WTC11 (cell line): ENCODE data around the gene ICAM1. TPM values are rescaled to one million over a fixed set of nuclear protein-coding genes. Genes with fewer than 3 reads are reported as not detected.

ENCODE experiments used
- ATAC-seq: fragments of 200-7000 bp; cut with Tn5 transposase; 2 replicates; pipeline ENCODE4 v1.10.0; 2021; ENCODE audit warnings: mild to moderate bottlenecking, moderate library complexity
- CTCF ChIA-PET: fragments of 300-600 bp; sonication (Branson Sonifier 250); formaldehyde crosslinking; loops from one replicate; lab custom pipeline; 2021; ENCODE audit warnings: antibody characterized with exemption; lab: Charles Lee
- POLR2A ChIA-PET: fragments of 350-600 bp; sonication (Branson Sonifier 250); formaldehyde crosslinking; loops from one replicate; lab custom pipeline; 2021; ENCODE audit warnings: antibody characterized with exemption; lab: Charles Lee
- DNase-seq: peaks from one replicate; pipeline ENCODE4 v3.0.0; 2021; ENCODE audit warnings: low spot score
- H3K27ac Mint-ChIP-seq: 2 replicates; pipeline ENCODE4 v1.8.0; 2021; ENCODE audit warnings: mixed read lengths
- H3K27me3 Mint-ChIP-seq: 2 replicates; pipeline ENCODE4 v1.8.0; 2021; ENCODE audit warnings: low read depth, mild to moderate bottlenecking, moderate library complexity, mixed read lengths
- H3K36me3 Mint-ChIP-seq: 2 replicates; pipeline ENCODE4 v1.8.0; 2021; ENCODE audit warnings: mixed read lengths
- H3K4me1 Mint-ChIP-seq: 2 replicates; pipeline ENCODE4 v1.8.0; 2022; ENCODE audit warnings: mixed read lengths
- H3K4me3 Mint-ChIP-seq: 2 replicates; pipeline ENCODE4 v1.8.0; 2021; ENCODE audit warnings: mild to moderate bottlenecking, moderate library complexity, mixed read lengths
- H3K9me3 Mint-ChIP-seq: 2 replicates; pipeline ENCODE4 v1.8.0; 2021; ENCODE audit warnings: mixed read lengths
- EMX1 ChIP-seq: fragments of 250-450 bp; sonication (Bioruptor Pico); IDR thresholded peaks from 2 replicates; pipeline ENCODE4 v1.8.0; 2021; ENCODE audit warnings: mild to moderate bottlenecking
- FOXK1 ChIP-seq: sonication (generic); formaldehyde crosslinking; IDR thresholded peaks from 2 replicates; pipeline ENCODE4 v1.8.0; 2022; ENCODE audit warnings: mild to moderate bottlenecking, moderate library complexity, missing genetic modification reagents
- GABPB1 ChIP-seq: sonication (generic); formaldehyde crosslinking; IDR thresholded peaks from 2 replicates; pipeline ENCODE4 v1.8.1; 2023; ENCODE audit warnings: mild to moderate bottlenecking, missing genetic modification reagents
- NFE2L1 ChIP-seq: sonication (generic); formaldehyde crosslinking; IDR thresholded peaks from 2 replicates; pipeline ENCODE4 v1.8.1; 2023; ENCODE audit warnings: missing genetic modification reagents
- NFYB ChIP-seq: sonication (generic); formaldehyde crosslinking; conservative IDR thresholded peaks from 2 replicates; pipeline ENCODE4 v1.8.0; 2022; ENCODE audit warnings: low read depth, missing genetic modification reagents
- PRRX2 ChIP-seq: fragments of 250-450 bp; sonication (Bioruptor Pico); IDR thresholded peaks from 2 replicates; pipeline ENCODE4 v1.8.0; 2021; ENCODE audit warnings: mild to moderate bottlenecking
- RELA ChIP-seq: sonication (generic); formaldehyde crosslinking; IDR thresholded peaks from 2 replicates; pipeline ENCODE4 v1.8.1; 2022; ENCODE audit warnings: missing genetic modification reagents, mild to moderate bottlenecking, borderline replicate concordance
- SOX15 ChIP-seq: fragments of 250-450 bp; sonication (Bioruptor Pico); IDR thresholded peaks from 2 replicates; pipeline ENCODE4 v1.9.0; 2021; ENCODE audit warnings: mild to moderate bottlenecking
- TCF7 ChIP-seq: sonication (generic); formaldehyde crosslinking; IDR thresholded peaks from 2 replicates; pipeline ENCODE4 v1.8.0; 2022; ENCODE audit warnings: mild to moderate bottlenecking, low read depth, missing genetic modification reagents, moderate library complexity
- ZBTB21 ChIP-seq: sonication (generic); formaldehyde crosslinking; IDR thresholded peaks from 2 replicates; pipeline ENCODE4 v1.8.1; 2023; ENCODE audit warnings: mild to moderate bottlenecking, missing genetic modification reagents, borderline replicate concordance
- ZNF138 ChIP-seq: sonication (generic); formaldehyde crosslinking; conservative IDR thresholded peaks from 2 replicates; pipeline ENCODE4 v1.8.1; 2022; ENCODE audit warnings: mild to moderate bottlenecking, moderate library complexity, missing genetic modification reagents
- ZNF232 ChIP-seq: sonication (generic); formaldehyde crosslinking; IDR thresholded peaks from 2 replicates; pipeline ENCODE4 v1.8.0; 2022; ENCODE audit warnings: mild to moderate bottlenecking, missing genetic modification reagents
- ZNF263 ChIP-seq: sonication (generic); formaldehyde crosslinking; IDR thresholded peaks from 2 replicates; pipeline ENCODE4 v1.8.1; 2022; ENCODE audit warnings: low read depth, mild to moderate bottlenecking, moderate library complexity, missing genetic modification reagents
- total RNA-seq: library from RNA; stranded (reverse); gene quantifications from 3 replicates; pipeline ENCODE4 v1.2.3, GENCODE V29; 2021
- TF ChIP-seq, protein P1 (sequence below): sonication (generic); formaldehyde crosslinking; conservative IDR thresholded peaks from 2 replicates; pipeline ENCODE4 v1.8.1; 2023; ENCODE audit warnings: mild to moderate bottlenecking, low read depth, missing genetic modification reagents, moderate library complexity
- TF ChIP-seq, protein P2 (sequence below): sonication (generic); formaldehyde crosslinking; IDR thresholded peaks from 2 replicates; pipeline ENCODE4 v1.8.0; 2022; ENCODE audit warnings: missing genetic modification reagents
- TF ChIP-seq, protein P3 (sequence below): sonication (generic); formaldehyde crosslinking; IDR thresholded peaks from 2 replicates; pipeline ENCODE4 v1.8.0; 2022; ENCODE audit warnings: mild to moderate bottlenecking, missing genetic modification reagents
- TF ChIP-seq, protein P4 (sequence below): fragments of 250-450 bp; sonication (Bioruptor Pico); IDR thresholded peaks from 2 replicates; pipeline ENCODE4 v1.9.0; 2021; ENCODE audit warnings: mild to moderate bottlenecking
- TF ChIP-seq, protein P5 (sequence below): sonication (generic); formaldehyde crosslinking; IDR thresholded peaks from 2 replicates; pipeline ENCODE4 v1.8.0; 2023; ENCODE audit warnings: missing genetic modification reagents, mild to moderate bottlenecking, borderline replicate concordance
- TF ChIP-seq, protein P6 (sequence below): sonication (generic); formaldehyde crosslinking; IDR thresholded peaks from 2 replicates; pipeline ENCODE4 v1.8.1; 2022; ENCODE audit warnings: low read depth, missing genetic modification reagents, borderline replicate concordance
- TF ChIP-seq, protein P7 (sequence below): sonication (generic); formaldehyde crosslinking; IDR thresholded peaks from 2 replicates; pipeline ENCODE4 v1.8.1; 2023; ENCODE audit warnings: mild to moderate bottlenecking, missing genetic modification reagents

ICAM1 gene
- total RNA-seq, 1 experiment from 2014 or later = 3.8 TPM

DNA sequence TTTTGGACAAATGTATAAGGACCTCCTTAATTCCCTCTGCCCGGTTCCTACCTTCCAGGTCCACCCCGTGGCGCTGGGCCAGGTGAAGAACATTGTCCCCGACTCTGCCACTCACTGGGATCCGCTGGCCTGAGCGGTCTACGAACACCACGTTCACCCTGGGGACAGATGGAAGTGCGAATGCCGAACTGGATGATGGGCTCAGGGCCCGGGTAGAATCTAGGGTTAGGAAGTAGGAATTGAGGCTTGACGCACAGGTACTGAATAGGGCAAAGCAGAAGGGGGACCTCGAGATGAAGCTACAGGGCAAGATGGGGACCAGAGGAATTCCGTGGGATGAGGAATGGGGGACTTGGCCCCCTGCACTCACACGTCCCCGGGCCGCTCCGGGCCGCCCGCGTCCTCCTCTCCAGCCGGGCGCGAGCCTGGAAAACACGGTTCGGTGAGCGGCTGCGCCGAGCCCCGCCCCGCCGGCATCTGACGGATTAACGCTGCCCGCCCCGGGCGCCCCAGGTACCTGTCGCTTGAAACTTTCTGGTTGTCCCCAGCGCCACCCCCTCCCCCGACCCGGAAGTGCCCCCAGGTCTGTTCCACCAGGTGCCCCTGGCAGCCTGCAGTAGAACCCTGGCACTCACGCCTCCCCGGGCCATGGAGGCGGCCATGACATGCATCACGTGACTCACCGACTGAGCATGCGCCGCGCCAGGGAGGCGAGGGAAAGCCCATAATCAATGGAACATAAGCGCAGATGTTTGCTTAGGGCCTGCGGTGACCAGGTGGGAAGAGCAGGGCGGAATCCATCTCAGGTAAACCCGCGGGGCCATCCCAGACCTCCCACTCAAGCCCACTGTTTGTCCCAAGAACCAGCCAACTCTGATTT lies 44.7 kb downstream of the ICAM1 start, which contains the start of gene FDX2:
Gene FDX2 (minus strand): TSS at position 681 of the 880 bp plus-strand sequence. CDS start 19 bp downstream, at position 662.
- Mint-ChIP-seq H3K27me3 (no peaks in the 10 kb centered on the region), H3K9me3 (no peaks in the 10 kb centered on the region), H3K36me3 (peaks cover 13% of the 10 kb centered on the region), H3K27ac (peak within 1 kb of the TSS; percentile 95), H3K4me1 (peaks cover 13% of the 10 kb centered on the region), H3K4me3 (peak within 1 kb of the TSS; percentile 92)
- peak; percentile 84 for ATAC-seq
- peak; percentile 92 for DNase-seq
- POLR2A ChIA-PET = no interaction called here
- CTCF ChIA-PET = interaction anchor here (1.3 to 2.8 kb wide), 5 partner anchors 19 to 75 kb away, joined by 3 to 11 read pairs (median 7); partner anchors contain the start of gene ICAM1
- TF ChIP-seq GABPB1 (CRISPR knock-in tag) = peak; percentile 12; the same call in 1 of the 2 replicates
- TF ChIP-seq, protein P1, sequence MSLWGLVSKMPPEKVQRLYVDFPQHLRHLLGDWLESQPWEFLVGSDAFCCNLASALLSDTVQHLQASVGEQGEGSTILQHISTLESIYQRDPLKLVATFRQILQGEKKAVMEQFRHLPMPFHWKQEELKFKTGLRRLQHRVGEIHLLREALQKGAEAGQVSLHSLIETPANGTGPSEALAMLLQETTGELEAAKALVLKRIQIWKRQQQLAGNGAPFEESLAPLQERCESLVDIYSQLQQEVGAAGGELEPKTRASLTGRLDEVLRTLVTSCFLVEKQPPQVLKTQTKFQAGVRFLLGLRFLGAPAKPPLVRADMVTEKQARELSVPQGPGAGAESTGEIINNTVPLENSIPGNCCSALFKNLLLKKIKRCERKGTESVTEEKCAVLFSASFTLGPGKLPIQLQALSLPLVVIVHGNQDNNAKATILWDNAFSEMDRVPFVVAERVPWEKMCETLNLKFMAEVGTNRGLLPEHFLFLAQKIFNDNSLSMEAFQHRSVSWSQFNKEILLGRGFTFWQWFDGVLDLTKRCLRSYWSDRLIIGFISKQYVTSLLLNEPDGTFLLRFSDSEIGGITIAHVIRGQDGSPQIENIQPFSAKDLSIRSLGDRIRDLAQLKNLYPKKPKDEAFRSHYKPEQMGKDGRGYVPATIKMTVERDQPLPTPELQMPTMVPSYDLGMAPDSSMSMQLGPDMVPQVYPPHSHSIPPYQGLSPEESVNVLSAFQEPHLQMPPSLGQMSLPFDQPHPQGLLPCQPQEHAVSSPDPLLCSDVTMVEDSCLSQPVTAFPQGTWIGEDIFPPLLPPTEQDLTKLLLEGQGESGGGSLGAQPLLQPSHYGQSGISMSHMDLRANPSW (CRISPR knock-in tag) = no peak
- no peak for TF ChIP-seq TCF7 (CRISPR knock-in tag)
- no peak for TF ChIP-seq ZNF138 (CRISPR knock-in tag)
- peak; percentile 62; the same call in 1 of the 2 replicates for TF ChIP-seq FOXK1 (CRISPR knock-in tag)
- TF ChIP-seq, protein P2, sequence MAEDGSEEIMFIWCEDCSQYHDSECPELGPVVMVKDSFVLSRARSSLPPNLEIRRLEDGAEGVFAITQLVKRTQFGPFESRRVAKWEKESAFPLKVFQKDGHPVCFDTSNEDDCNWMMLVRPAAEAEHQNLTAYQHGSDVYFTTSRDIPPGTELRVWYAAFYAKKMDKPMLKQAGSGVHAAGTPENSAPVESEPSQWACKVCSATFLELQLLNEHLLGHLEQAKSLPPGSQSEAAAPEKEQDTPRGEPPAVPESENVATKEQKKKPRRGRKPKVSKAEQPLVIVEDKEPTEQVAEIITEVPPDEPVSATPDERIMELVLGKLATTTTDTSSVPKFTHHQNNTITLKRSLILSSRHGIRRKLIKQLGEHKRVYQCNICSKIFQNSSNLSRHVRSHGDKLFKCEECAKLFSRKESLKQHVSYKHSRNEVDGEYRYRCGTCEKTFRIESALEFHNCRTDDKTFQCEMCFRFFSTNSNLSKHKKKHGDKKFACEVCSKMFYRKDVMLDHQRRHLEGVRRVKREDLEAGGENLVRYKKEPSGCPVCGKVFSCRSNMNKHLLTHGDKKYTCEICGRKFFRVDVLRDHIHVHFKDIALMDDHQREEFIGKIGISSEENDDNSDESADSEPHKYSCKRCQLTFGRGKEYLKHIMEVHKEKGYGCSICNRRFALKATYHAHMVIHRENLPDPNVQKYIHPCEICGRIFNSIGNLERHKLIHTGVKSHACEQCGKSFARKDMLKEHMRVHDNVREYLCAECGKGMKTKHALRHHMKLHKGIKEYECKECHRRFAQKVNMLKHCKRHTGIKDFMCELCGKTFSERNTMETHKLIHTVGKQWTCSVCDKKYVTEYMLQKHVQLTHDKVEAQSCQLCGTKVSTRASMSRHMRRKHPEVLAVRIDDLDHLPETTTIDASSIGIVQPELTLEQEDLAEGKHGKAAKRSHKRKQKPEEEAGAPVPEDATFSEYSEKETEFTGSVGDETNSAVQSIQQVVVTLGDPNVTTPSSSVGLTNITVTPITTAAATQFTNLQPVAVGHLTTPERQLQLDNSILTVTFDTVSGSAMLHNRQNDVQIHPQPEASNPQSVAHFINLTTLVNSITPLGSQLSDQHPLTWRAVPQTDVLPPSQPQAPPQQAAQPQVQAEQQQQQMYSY = no peak
- TF ChIP-seq ZNF232 (CRISPR knock-in tag) = no peak
- TF ChIP-seq, protein P3, sequence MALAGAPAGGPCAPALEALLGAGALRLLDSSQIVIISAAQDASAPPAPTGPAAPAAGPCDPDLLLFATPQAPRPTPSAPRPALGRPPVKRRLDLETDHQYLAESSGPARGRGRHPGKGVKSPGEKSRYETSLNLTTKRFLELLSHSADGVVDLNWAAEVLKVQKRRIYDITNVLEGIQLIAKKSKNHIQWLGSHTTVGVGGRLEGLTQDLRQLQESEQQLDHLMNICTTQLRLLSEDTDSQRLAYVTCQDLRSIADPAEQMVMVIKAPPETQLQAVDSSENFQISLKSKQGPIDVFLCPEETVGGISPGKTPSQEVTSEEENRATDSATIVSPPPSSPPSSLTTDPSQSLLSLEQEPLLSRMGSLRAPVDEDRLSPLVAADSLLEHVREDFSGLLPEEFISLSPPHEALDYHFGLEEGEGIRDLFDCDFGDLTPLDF (CRISPR knock-in tag) = no peak
- no peak for TF ChIP-seq NFE2L1 (CRISPR knock-in tag)
- TF ChIP-seq SOX15 = no peak
- TF ChIP-seq, protein P4, sequence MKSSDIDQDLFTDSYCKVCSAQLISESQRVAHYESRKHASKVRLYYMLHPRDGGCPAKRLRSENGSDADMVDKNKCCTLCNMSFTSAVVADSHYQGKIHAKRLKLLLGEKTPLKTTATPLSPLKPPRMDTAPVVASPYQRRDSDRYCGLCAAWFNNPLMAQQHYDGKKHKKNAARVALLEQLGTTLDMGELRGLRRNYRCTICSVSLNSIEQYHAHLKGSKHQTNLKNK (CRISPR knock-in tag) = no peak
- no peak for TF ChIP-seq ZBTB21 (CRISPR knock-in tag)
- TF ChIP-seq, protein P5, sequence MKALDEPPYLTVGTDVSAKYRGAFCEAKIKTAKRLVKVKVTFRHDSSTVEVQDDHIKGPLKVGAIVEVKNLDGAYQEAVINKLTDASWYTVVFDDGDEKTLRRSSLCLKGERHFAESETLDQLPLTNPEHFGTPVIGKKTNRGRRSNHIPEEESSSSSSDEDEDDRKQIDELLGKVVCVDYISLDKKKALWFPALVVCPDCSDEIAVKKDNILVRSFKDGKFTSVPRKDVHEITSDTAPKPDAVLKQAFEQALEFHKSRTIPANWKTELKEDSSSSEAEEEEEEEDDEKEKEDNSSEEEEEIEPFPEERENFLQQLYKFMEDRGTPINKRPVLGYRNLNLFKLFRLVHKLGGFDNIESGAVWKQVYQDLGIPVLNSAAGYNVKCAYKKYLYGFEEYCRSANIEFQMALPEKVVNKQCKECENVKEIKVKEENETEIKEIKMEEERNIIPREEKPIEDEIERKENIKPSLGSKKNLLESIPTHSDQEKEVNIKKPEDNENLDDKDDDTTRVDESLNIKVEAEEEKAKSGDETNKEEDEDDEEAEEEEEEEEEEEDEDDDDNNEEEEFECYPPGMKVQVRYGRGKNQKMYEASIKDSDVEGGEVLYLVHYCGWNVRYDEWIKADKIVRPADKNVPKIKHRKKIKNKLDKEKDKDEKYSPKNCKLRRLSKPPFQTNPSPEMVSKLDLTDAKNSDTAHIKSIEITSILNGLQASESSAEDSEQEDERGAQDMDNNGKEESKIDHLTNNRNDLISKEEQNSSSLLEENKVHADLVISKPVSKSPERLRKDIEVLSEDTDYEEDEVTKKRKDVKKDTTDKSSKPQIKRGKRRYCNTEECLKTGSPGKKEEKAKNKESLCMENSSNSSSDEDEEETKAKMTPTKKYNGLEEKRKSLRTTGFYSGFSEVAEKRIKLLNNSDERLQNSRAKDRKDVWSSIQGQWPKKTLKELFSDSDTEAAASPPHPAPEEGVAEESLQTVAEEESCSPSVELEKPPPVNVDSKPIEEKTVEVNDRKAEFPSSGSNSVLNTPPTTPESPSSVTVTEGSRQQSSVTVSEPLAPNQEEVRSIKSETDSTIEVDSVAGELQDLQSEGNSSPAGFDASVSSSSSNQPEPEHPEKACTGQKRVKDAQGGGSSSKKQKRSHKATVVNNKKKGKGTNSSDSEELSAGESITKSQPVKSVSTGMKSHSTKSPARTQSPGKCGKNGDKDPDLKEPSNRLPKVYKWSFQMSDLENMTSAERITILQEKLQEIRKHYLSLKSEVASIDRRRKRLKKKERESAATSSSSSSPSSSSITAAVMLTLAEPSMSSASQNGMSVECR (CRISPR knock-in tag) = 0 out of 2 replicates have a peak, but pooled peaks have one; percentile 25
- TF ChIP-seq RELA (CRISPR knock-in tag) = no peak
- TF ChIP-seq, protein P6, sequence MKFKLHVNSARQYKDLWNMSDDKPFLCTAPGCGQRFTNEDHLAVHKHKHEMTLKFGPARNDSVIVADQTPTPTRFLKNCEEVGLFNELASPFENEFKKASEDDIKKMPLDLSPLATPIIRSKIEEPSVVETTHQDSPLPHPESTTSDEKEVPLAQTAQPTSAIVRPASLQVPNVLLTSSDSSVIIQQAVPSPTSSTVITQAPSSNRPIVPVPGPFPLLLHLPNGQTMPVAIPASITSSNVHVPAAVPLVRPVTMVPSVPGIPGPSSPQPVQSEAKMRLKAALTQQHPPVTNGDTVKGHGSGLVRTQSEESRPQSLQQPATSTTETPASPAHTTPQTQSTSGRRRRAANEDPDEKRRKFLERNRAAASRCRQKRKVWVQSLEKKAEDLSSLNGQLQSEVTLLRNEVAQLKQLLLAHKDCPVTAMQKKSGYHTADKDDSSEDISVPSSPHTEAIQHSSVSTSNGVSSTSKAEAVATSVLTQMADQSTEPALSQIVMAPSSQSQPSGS (CRISPR knock-in tag) = no peak
- TF ChIP-seq NFYB (CRISPR knock-in tag) = no peak
- TF ChIP-seq, protein P7, sequence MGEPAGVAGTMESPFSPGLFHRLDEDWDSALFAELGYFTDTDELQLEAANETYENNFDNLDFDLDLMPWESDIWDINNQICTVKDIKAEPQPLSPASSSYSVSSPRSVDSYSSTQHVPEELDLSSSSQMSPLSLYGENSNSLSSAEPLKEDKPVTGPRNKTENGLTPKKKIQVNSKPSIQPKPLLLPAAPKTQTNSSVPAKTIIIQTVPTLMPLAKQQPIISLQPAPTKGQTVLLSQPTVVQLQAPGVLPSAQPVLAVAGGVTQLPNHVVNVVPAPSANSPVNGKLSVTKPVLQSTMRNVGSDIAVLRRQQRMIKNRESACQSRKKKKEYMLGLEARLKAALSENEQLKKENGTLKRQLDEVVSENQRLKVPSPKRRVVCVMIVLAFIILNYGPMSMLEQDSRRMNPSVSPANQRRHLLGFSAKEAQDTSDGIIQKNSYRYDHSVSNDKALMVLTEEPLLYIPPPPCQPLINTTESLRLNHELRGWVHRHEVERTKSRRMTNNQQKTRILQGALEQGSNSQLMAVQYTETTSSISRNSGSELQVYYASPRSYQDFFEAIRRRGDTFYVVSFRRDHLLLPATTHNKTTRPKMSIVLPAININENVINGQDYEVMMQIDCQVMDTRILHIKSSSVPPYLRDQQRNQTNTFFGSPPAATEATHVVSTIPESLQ = no peak
- TF ChIP-seq ZNF263 (CRISPR knock-in tag) = no peak
- no peak; the same call in 1 of the 2 replicates for TF ChIP-seq EMX1 (CRISPR knock-in tag)
- 0 out of 2 replicates have a peak, but pooled peaks have one; percentile 23 for TF ChIP-seq PRRX2 (CRISPR knock-in tag)
